Thoracic aorta endothelial cell (primary cell): ENCODE data around the gene INTS14. TPM values are rescaled to one million over a fixed set of nuclear protein-coding genes. Genes with fewer than 3 reads are reported as not detected.

ENCODE experiments used
- small RNA-seq: library from RNA; depleted of rRNA; stranded (forward); fragments of <200 nt; gene quantifications from one replicate; pipeline ENCODE3, GENCODE V24; 2012
- total RNA-seq: library from RNA; depleted of rRNA; stranded (reverse); fragments of >200 nt; gene quantifications from 2 replicates; pipeline ENCODE4 v1.2.3, GENCODE V29; 2012

Gene INTS14
- total RNA-seq = 47.6 and 58.2 TPM in 2 replicates

DNA sequence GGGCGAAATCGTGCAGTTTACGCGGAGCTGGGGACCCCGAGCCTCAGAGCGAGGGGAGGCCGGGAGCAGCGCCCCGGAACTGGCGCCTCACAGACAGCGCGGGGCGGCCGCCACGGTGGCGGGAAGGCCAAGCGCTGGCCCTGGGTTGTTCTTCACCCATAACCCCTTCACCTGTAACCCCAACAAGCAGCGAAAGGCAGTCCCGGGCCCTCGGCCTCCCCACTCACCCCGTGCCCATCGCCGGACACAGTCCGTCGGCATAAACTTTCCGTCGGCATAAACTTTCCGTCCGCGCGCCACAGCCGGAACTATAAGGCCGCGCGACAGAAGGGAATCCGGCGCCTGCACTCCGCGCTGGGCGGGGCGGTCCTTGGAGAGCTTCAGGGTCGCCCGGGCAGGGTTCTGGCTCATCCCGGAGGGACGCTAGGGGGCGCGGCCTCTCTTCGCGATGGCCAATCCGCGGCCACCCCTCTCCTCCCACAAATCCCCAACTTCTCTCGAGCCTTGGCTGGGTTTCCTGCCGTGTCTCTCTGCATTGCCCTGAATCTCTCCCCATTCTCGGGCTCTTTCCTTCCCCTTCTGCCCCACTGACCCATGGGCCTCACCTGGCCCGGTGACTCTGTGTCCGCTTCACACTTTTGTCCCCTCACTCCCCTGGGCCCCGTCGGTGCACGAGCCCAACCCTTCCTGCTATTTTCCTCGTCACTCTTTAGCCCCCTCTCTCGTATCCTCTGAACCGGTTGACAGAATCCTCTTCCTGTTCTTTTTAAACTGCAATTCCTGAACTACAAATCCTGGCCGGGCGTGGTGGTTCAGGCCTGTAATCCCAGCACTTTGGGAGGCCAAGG is at the start of gene INTS14:
TSS of gene INTS14 (minus strand) at position 261 of the 848 bp plus-strand sequence. CDS start 3,751 bp downstream, outside the sequence.

DNA sequence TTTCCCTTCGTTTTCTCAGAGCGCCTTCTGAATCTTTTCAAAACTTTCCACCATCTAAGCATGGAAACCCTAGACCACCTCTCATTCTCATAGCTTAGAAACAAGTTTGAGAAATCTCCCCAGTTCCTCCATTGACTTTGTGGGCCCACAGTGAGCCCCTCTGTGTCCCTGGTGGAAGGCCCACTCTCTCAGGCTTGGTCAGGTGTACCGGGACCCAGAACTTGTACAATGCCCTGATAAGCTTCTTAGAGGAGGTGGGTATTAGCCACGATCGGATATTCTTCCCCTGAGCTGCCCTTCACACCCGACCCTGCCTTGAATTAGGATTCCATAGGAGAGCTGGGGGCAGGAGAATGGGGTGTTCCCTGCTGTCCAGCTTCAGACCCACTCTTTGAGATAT is 10.7 kb upstream of the INTS14 start, which contains the start of gene SLC24A1:
TSS of gene SLC24A1 (plus strand) at position 301 of the 400 bp plus-strand sequence. CDS start 2,143 bp downstream, outside the sequence.

DNA sequence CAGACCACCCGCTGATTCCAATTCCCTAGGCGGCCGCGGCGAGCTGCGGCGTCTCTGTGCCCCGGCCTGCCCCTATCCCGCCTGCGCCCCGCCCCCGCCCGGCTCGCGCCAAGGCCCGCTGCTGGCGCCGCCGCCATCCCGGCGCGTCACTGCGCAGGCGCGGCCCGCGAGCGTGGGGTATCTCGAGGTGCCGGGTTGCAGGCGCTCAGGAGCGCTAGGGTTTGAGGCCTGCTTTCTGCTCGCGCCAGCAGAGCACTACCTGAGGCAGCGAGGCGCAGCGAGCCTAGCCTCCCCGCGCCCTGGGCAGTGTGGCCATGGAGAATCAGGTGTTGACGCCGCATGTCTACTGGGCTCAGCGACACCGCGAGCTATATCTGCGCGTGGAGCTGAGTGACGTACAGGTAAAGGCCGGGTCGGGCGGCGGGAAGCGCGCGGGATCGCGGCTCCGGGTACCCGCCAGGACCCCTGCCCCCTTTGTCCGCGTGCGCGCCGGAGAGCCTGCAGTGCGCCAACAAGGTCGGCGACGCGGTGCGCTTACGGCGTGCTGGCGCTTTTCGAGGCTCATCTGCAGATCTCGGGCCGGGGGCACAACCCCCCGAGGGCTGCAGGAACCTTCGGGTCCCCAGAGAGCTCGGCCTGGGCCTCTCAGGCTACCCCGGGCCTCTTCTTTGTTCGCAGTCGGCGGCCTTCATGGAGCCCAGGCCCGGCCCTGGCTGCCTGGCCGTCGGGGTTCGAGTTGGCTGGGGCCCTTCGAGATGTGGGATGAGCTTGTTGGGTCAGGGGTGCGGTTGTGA is 80.4 kb downstream of the INTS14 start, which contains the start of gene HACD3:
TSS of gene HACD3 (plus strand) at position 146 of the 794 bp plus-strand sequence. CDS start at position 315, 169 bp downstream.

Small RNA genes within 50 kb of the gene (small RNA-seq; reads per million reads assigned to genes)
- not detected for gene RNU6-19P

Other genes starting within 250 kb of the INTS14 start
- not detected in 2 replicates for gene IGDCC3, start 233.1 kb downstream of the INTS14 start, total RNA-seq
- 0.14 TPM in 1 of 2 replicates, not detected in the other for gene IGDCC4, start 188.2 kb downstream of the INTS14 start, total RNA-seq
- 60.0 and 66.9 TPM in 2 replicates for gene DPP8, start 93.4 kb downstream of the INTS14 start, total RNA-seq
- gene HACD3, start 80.7 kb downstream of the INTS14 start, total RNA-seq = 98.8 and 134 TPM in 2 replicates
- 10.8 and 12.1 TPM in 2 replicates for gene SLC24A1, start 10.8 kb upstream of the INTS14 start, total RNA-seq
- 61.5 and 61.6 TPM in 2 replicates for gene DENND4A, start 181.2 kb upstream of the INTS14 start, total RNA-seq